Stomach smooth muscle (tissue), 2 donors: ENCODE measurements around the gene WASF1.

Experiments
- H3K27ac ChIP-seq: one replicate; pipeline ENCODE4 v1.7.0; 2013; ENCODE audit warnings: mild to moderate bottlenecking, low read length, inconsistent platforms
- H3K27me3 ChIP-seq, 2 donors: one replicate each; pipeline ENCODE4 v1.7.0; 2013; ENCODE audit warnings: low read length in 2 of 2; ENCODE audit not compliant: insufficient read depth in 2 of 2, control insufficient read depth in 1 of 2
- H3K36me3 ChIP-seq, 2 donors: one replicate each; pipeline ENCODE4 v1.7.0; 2013; ENCODE audit warnings: low read length in 2 of 2; ENCODE audit not compliant: control insufficient read depth in 2 of 2, insufficient read depth in 2 of 2
- H3K4me1 ChIP-seq: one replicate; pipeline ENCODE4 v1.7.0; 2013; ENCODE audit warnings: low read length; ENCODE audit not compliant: control insufficient read depth, insufficient read depth
- H3K4me3 ChIP-seq, 2 donors: one replicate each; pipeline ENCODE4 v1.7.0; 2013; ENCODE audit warnings: low read length in 2 of 2
- H3K9ac ChIP-seq, 2 donors: one replicate each; pipeline ENCODE4 v1.7.0; 2013; ENCODE audit warnings: low read length in 2 of 2, mild to moderate bottlenecking in 1 of 2
- H3K9me3 ChIP-seq, 2 donors: one replicate each; pipeline ENCODE4 v1.7.0; 2013; ENCODE audit warnings: low read length in 2 of 2; ENCODE audit not compliant: control insufficient read depth in 2 of 2
- donor health status: healthy.
- donor health status: Pancreatic carcinoma.

The WASF1 gene

GRCh38 chr6:110196874-110197273 lies 17.4 kb upstream of the WASF1 start:
- Histone ChIP-seq H3K27ac (no peak overlapping the region), H3K27me3 (no peaks in the 10 kb centered on the region), H3K36me3 (peaks cover 2 to 8% of the 10 kb centered on the region in 2 donors), H3K9ac (no peak overlapping the region), H3K4me3 (no peak overlapping the region), H3K9me3 (no peaks in the 10 kb centered on the region), H3K4me1 (no peaks in the 10 kb centered on the region)

GRCh38 chr6:110195639-110196038 lies 16.2 kb upstream of the WASF1 start:
- Histone ChIP-seq H3K36me3 (peaks cover 2 to 8% of the 10 kb centered on the region in 2 donors), H3K9me3 (no peaks in the 10 kb centered on the region), H3K9ac (no peak overlapping the region), H3K27me3 (no peaks in the 10 kb centered on the region), H3K27ac (no peak overlapping the region), H3K4me3 (no peak overlapping the region), H3K4me1 (no peaks in the 10 kb centered on the region)

- H3K4me1 ChIP-seq: no peaks in the 10 kb centered on the region
- no peak overlapping the region for H3K4me3 ChIP-seq
- peaks cover 2 to 8% of the 10 kb centered on the region in 2 donors for H3K36me3 ChIP-seq
- H3K9me3 ChIP-seq: no peaks in the 10 kb centered on the region
- H3K27ac ChIP-seq: no peak overlapping the region
- no peak overlapping the region for H3K9ac ChIP-seq
- H3K27me3 ChIP-seq: no peaks in the 10 kb centered on the region
Measured at GRCh38 chr6:110191477-110191876, 12.0 kb upstream of the WASF1 start.

- no peak overlapping the region for H3K9ac ChIP-seq
- H3K27ac ChIP-seq: no peak overlapping the region
- no peaks in the 10 kb centered on the region for H3K9me3 ChIP-seq
- no peaks in the 10 kb centered on the region for H3K27me3 ChIP-seq
- H3K4me1 ChIP-seq: no peaks in the 10 kb centered on the region
- no peak overlapping the region for H3K4me3 ChIP-seq
- peaks cover 2 to 8% of the 10 kb centered on the region in 2 donors for H3K36me3 ChIP-seq
Measured at GRCh38 chr6:110190726-110191125, 11.3 kb upstream of the WASF1 start.

GRCh38 chr6:110188791-110189190 lies 9.3 kb upstream of the WASF1 start:
- H3K4me3 ChIP-seq: no peak overlapping the region
- no peaks in the 10 kb centered on the region for H3K9me3 ChIP-seq
- no peak overlapping the region for H3K27ac ChIP-seq
- H3K36me3 ChIP-seq: peaks cover 2% of the 10 kb centered on the region in 2 donors
- no peak overlapping the region for H3K9ac ChIP-seq
- no peaks in the 10 kb centered on the region for H3K4me1 ChIP-seq
- H3K27me3 ChIP-seq: no peaks in the 10 kb centered on the region

- Histone ChIP-seq H3K4me3 (no peak overlapping the region), H3K4me1 (peaks cover 20% of the 10 kb centered on the region), H3K27me3 (no peaks in the 10 kb centered on the region), H3K36me3 (no peaks in the 10 kb centered on the region), H3K9ac (no peak overlapping the region), H3K27ac (no peak overlapping the region), H3K9me3 (no peaks in the 10 kb centered on the region)
Measured at GRCh38 chr6:110185879-110186278, 6.4 kb upstream of the WASF1 start.

- H3K36me3 ChIP-seq: no peaks in the 10 kb centered on the region
- peaks cover 20% of the 10 kb centered on the region for H3K4me1 ChIP-seq
- no peaks in the 10 kb centered on the region for H3K27me3 ChIP-seq
- H3K27ac ChIP-seq: no peak overlapping the region
- no peak overlapping the region for H3K9ac ChIP-seq
- H3K4me3 ChIP-seq: peak overlapping the region in 1 of 2 donors; percentile 4
- no peaks in the 10 kb centered on the region for H3K9me3 ChIP-seq
Measured at GRCh38 chr6:110183292-110183885, 3.9 kb upstream of the WASF1 start.

GRCh38 chr6:110181131-110182030 lies 1.9 kb upstream of the WASF1 start:
- no peaks in the 10 kb centered on the region for H3K27me3 ChIP-seq
- H3K36me3 ChIP-seq: no peaks in the 10 kb centered on the region
- peaks cover 25% of the 10 kb centered on the region for H3K4me1 ChIP-seq
- H3K9ac ChIP-seq: peak overlapping the region; percentile 79 to 91
- no peaks in the 10 kb centered on the region for H3K9me3 ChIP-seq
- peak overlapping the region; percentile 92 to 98 for H3K4me3 ChIP-seq
- H3K27ac ChIP-seq: peak overlapping the region; percentile 85

GRCh38 chr6:110180228-110181008 lies 948 bp upstream of the WASF1 start, which contains the start of gene CDC40:
Gene CDC40 (plus strand): TSS chr6:110180427. CDS start chr6:110180445, 18 bp downstream.
- Histone ChIP-seq H3K4me1 (peaks cover 25% of the 10 kb centered on the region), H3K36me3 (no peaks in the 10 kb centered on the region), H3K9ac (peak within 1 kb of the TSS; percentile 79 to 91), H3K9me3 (no peaks in the 10 kb centered on the region), H3K27ac (peak within 1 kb of the TSS; percentile 85), H3K4me3 (peak within 1 kb of the TSS; percentile 92 to 98), H3K27me3 (no peaks in the 10 kb centered on the region)

- Histone ChIP-seq H3K4me1 (peaks cover 25% of the 10 kb centered on the region), H3K27ac (peak overlapping the region; percentile 85), H3K9me3 (no peaks in the 10 kb centered on the region), H3K27me3 (no peaks in the 10 kb centered on the region), H3K9ac (peak overlapping the region; percentile 73 to 74), H3K4me3 (peak overlapping the region; percentile 82 to 98), H3K36me3 (no peaks in the 10 kb centered on the region)
Measured at GRCh38 chr6:110178626-110179405, 654 bp downstream of the WASF1 start.
